Osteoblast (primary cell): ENCODE results near the gene ASTN2. TPM values are rescaled to one million over a fixed set of nuclear protein-coding genes. Genes with fewer than 3 reads are reported as not detected.

ENCODE experiments used
- DNase-seq: peaks from one replicate; pipeline ENCODE4 v3.0.0; 2011; ENCODE audit warnings: low spot score, mixed read lengths; ENCODE audit not compliant: insufficient read length; ENCODE audit errors: missing footprints
- H2AFZ ChIP-seq: 2 replicates; pipeline ENCODE4 v1.6.0; 2011; ENCODE audit warnings: mild to moderate bottlenecking, low read length
- H3K27ac ChIP-seq: 2 replicates; pipeline ENCODE4 v1.5.1; 2011; ENCODE audit warnings: mild to moderate bottlenecking, low read depth, low read length, moderate library complexity
- H3K27me3 ChIP-seq: 2 replicates; pipeline ENCODE4 v1.6.0; 2012; ENCODE audit warnings: mild to moderate bottlenecking, control low read depth, inconsistent platforms, low read length, moderate library complexity; ENCODE audit not compliant: insufficient read depth
- H3K36me3 ChIP-seq: 2 replicates; pipeline ENCODE4 v1.5.1; 2011; ENCODE audit warnings: mild to moderate bottlenecking, low read length, control low read depth, moderate library complexity; ENCODE audit not compliant: insufficient read depth
- H3K4me1 ChIP-seq: 2 replicates; pipeline ENCODE4 v1.5.1; 2011; ENCODE audit warnings: mild to moderate bottlenecking, low read length, control low read depth, moderate library complexity; ENCODE audit not compliant: insufficient read depth
- H3K4me2 ChIP-seq: 2 replicates; pipeline ENCODE4 v1.6.0; 2011; ENCODE audit warnings: mild to moderate bottlenecking, low read length; ENCODE audit not compliant: insufficient read depth
- H3K4me3 ChIP-seq: fragments of 200-600 bp; sonication (generic); 3 replicates; pipeline ENCODE4 v1.5.1; 2012; ENCODE audit warnings: mild to moderate bottlenecking, low read length, inconsistent platforms; ENCODE audit not compliant: insufficient read depth
- H3K79me2 ChIP-seq: 2 replicates; pipeline ENCODE4 v1.6.0; 2012; ENCODE audit warnings: mild to moderate bottlenecking, low read length, control low read depth, inconsistent platforms; ENCODE audit not compliant: insufficient read depth
- H3K9me3 ChIP-seq: 2 replicates; pipeline ENCODE4 v1.5.1; 2011; ENCODE audit warnings: low read depth, low read length, control low read depth
- H4K20me1 ChIP-seq: 2 replicates; pipeline ENCODE4 v1.6.0; 2012; ENCODE audit warnings: mild to moderate bottlenecking, low read length, control low read depth; ENCODE audit not compliant: insufficient read depth
- CTCF ChIP-seq: IDR thresholded peaks from 2 replicates; pipeline ENCODE4 v1.5.1; 2011; ENCODE audit warnings: mild to moderate bottlenecking, low read depth, low read length, moderate library complexity; ENCODE audit errors: extremely low read depth
- total RNA-seq: library from RNA; depleted of rRNA; stranded (reverse); fragments of >200 nt; gene quantifications from 2 replicates; pipeline ENCODE4 v1.2.3, GENCODE V29; 2012

Gene ASTN2
- total RNA-seq, 1 donor: 4.7 TPM

GRCh38 chr9:116409129-116409528, 1005.7 kb downstream of the ASTN2 start:
- DNase-seq: no peak
- Histone ChIP-seq H3K79me2 (no peaks in the 10 kb centered on the region), H3K9me3 (no peaks in the 10 kb centered on the region), H3K4me2 (no peak overlapping the region), H4K20me1 (no peaks in the 10 kb centered on the region), H3K4me3 (no peak overlapping the region), H3K4me1 (no peaks in the 10 kb centered on the region), H3K27me3 (no peaks in the 10 kb centered on the region), H3K27ac (no peak overlapping the region), H2AFZ (no peak overlapping the region), H3K36me3 (no peaks in the 10 kb centered on the region)
- TF ChIP-seq CTCF: no peak

- DNase-seq: no peak
- Histone ChIP-seq H3K27ac (no peak overlapping the region), H3K4me3 (no peak overlapping the region), H3K79me2 (no peaks in the 10 kb centered on the region), H3K27me3 (no peaks in the 10 kb centered on the region), H3K36me3 (no peaks in the 10 kb centered on the region), H4K20me1 (no peaks in the 10 kb centered on the region), H3K4me2 (no peak overlapping the region), H3K9me3 (no peaks in the 10 kb centered on the region), H3K4me1 (no peaks in the 10 kb centered on the region), H2AFZ (no peak overlapping the region)
- no peak for TF ChIP-seq CTCF
These were observed 1008.4 kb downstream of the ASTN2 start for GRCh38 chr9:116406469-116406868.

- no peak overlapping the region for H3K27ac ChIP-seq
- H3K4me2 ChIP-seq: no peak overlapping the region
- H4K20me1 ChIP-seq: no peaks in the 10 kb centered on the region
- H3K4me1 ChIP-seq: no peaks in the 10 kb centered on the region
- no peak overlapping the region for H2AFZ ChIP-seq
- no peaks in the 10 kb centered on the region for H3K79me2 ChIP-seq
- no peak for TF ChIP-seq CTCF
- H3K27me3 ChIP-seq: no peaks in the 10 kb centered on the region
- H3K36me3 ChIP-seq: no peaks in the 10 kb centered on the region
- no peak for DNase-seq
- no peaks in the 10 kb centered on the region for H3K9me3 ChIP-seq
- no peak overlapping the region for H3K4me3 ChIP-seq
These were observed 1009.5 kb downstream of the ASTN2 start for GRCh38 chr9:116405321-116405720.

GRCh38 chr9:116404228-116404627, 1010.6 kb downstream of the ASTN2 start:
- no peak for TF ChIP-seq CTCF
- H3K4me2 ChIP-seq: no peak overlapping the region

More at GRCh38 chr9:116404228-116404627, 1010.6 kb downstream of the ASTN2 start:
- Histone ChIP-seq H3K27ac (no peak overlapping the region), H3K36me3 (no peaks in the 10 kb centered on the region), H4K20me1 (no peaks in the 10 kb centered on the region), H3K4me3 (no peak overlapping the region), H3K4me1 (no peaks in the 10 kb centered on the region), H3K79me2 (no peaks in the 10 kb centered on the region), H3K9me3 (no peaks in the 10 kb centered on the region), H2AFZ (no peak overlapping the region), H3K27me3 (no peaks in the 10 kb centered on the region)
- DNase-seq: peak; percentile 62
